Measurements from ENCODE around the gene REL.

Gene REL

GRCh38 chr2:60973705-60974104 lies 92.3 kb downstream of the REL start:
- no peak overlapping the region for H3K4me3 Mint-ChIP-seq
- no peaks in the 10 kb centered on the region for H3K27me3 Mint-ChIP-seq (ENCODE audit: low read depth)
- no peaks in the 10 kb centered on the region for H3K36me3 Mint-ChIP-seq (ENCODE audit: low read depth)
- no peaks in the 10 kb centered on the region for H3K9me3 Mint-ChIP-seq
- H3K27ac Mint-ChIP-seq = no peak overlapping the region
- no peak for DNase-seq (ENCODE audit: low spot score)
- H3K4me1 Mint-ChIP-seq (ENCODE audit: low read depth) = peaks cover 18% of the 10 kb centered on the region

- H3K4me1 Mint-ChIP-seq (ENCODE audit: low read depth) = peaks cover 21% of the 10 kb centered on the region
- H3K9me3 Mint-ChIP-seq = no peaks in the 10 kb centered on the region
- H3K27me3 Mint-ChIP-seq (ENCODE audit: low read depth) = no peaks in the 10 kb centered on the region
- no peak overlapping the region for H3K27ac Mint-ChIP-seq
- no peak overlapping the region for H3K4me3 Mint-ChIP-seq
- no peak for DNase-seq (ENCODE audit: low spot score)
- H3K36me3 Mint-ChIP-seq (ENCODE audit: low read depth) = no peaks in the 10 kb centered on the region
Measured at GRCh38 chr2:60974652-60975051, 93.3 kb downstream of the REL start.

All from T-helper 2 cell treated with Interferon-gamma antibody and Interleukin-4, amounts not matched to agents 5 μg/mL and 100 μg/mL, for 36 hours (primary cell).